C4-2B (cell line): ENCODE results near the gene BEX4.

Experiments
- ZFX ChIP-seq: fragments of 450-650 bp; IDR thresholded peaks from 2 replicates; pipeline ENCODE4 v1.6.1; 2017
- TF ChIP-seq, protein P1 (sequence below): fragments of 450-650 bp; conservative IDR thresholded peaks from 2 replicates; pipeline ENCODE4 v1.5.1; 2017; ENCODE audit warnings: mild to moderate bottlenecking

DNA sequence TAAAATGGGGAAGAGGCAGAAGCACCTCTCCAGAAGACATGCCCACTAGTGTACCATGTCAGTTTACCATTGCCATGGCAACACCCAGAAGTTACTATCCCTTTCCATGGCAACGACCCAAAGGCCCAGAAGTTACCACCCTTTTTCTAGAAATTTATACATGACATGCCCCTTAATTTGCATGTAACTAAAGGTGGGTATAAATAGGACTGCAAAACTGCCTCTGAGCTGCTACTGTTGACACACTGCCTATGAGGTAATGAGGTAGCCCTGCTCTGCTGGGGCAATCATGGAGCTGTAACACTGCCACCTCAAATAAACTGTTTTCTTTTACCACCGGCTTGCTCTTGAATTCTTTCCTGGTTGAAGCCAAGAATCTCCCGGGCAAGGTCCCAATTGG lies 13.9 kb upstream of the BEX4 start:
- TF ChIP-seq, protein P1, sequence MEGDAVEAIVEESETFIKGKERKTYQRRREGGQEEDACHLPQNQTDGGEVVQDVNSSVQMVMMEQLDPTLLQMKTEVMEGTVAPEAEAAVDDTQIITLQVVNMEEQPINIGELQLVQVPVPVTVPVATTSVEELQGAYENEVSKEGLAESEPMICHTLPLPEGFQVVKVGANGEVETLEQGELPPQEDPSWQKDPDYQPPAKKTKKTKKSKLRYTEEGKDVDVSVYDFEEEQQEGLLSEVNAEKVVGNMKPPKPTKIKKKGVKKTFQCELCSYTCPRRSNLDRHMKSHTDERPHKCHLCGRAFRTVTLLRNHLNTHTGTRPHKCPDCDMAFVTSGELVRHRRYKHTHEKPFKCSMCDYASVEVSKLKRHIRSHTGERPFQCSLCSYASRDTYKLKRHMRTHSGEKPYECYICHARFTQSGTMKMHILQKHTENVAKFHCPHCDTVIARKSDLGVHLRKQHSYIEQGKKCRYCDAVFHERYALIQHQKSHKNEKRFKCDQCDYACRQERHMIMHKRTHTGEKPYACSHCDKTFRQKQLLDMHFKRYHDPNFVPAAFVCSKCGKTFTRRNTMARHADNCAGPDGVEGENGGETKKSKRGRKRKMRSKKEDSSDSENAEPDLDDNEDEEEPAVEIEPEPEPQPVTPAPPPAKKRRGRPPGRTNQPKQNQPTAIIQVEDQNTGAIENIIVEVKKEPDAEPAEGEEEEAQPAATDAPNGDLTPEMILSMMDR = no peak
- no peak for TF ChIP-seq ZFX
